Skin epidermis (tissue), 12 donors: ENCODE data around the gene JAK3.
"Not testable (repeated sequence)": the region's sequence is repeated elsewhere in the genome, so short reads cannot be mapped to it uniquely, and the experiment has no call there.

Source experiments
- H3K27ac ChIP-seq, 21 experiments: fragments of 200-600 bp; sonication (generic) in 11 of 21; one replicate each; pipeline ENCODE4 v1.5.0; 2020; ENCODE audit warnings: mild to moderate bottlenecking in 3 of 21, inconsistent platforms in 2 of 21, moderate library complexity in 2 of 21
- H3K4me3 ChIP-seq, 7 experiments: fragments of 200-600 bp; sonication (generic) in 2 of 7; one replicate each; pipeline ENCODE4 v1.5.0; 2020; ENCODE audit warnings: inconsistent platforms in 2 of 7, mild to moderate bottlenecking in 2 of 7, moderate library complexity in 1 of 7

JAK3 gene

DNA sequence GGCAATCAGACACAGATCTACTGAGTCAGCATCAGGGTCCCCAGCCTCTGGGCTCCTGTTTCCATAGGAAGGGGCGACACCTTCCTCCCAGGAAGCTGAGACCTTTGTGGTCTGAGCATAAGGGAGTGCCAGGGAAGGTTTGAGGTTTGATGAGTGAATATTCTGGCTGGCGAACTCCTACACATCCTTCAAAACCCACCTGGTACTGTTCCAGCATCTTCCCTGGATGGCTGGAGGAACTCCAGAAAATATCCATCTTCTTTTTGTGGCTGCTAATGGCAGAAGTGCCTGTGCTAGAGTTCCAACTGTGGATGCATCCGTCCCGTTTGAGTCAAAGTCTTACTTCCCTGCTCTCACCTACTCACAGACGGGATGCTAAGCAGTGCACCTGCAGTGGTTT, 35.7 kb downstream of the JAK3 start:
- no peak overlapping the region for H3K27ac ChIP-seq
- no peak overlapping the region for H3K4me3 ChIP-seq

DNA sequence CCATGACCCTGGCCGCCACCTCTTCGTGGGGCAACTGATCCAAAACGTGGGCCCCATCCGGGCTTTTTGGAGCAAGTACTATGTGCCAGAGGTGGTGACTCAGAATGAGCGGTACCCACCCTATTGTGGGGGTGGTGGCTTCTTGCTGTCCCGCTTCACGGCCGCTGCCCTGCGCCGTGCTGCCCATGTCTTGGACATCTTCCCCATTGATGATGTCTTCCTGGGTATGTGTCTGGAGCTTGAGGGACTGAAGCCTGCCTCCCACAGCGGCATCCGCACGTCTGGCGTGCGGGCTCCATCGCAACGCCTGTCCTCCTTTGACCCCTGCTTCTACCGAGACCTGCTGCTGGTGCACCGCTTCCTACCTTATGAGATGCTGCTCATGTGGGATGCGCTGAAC, 36.1 kb downstream of the JAK3 start:
- no peak overlapping the region for H3K4me3 ChIP-seq
- no peak overlapping the region for H3K27ac ChIP-seq

DNA sequence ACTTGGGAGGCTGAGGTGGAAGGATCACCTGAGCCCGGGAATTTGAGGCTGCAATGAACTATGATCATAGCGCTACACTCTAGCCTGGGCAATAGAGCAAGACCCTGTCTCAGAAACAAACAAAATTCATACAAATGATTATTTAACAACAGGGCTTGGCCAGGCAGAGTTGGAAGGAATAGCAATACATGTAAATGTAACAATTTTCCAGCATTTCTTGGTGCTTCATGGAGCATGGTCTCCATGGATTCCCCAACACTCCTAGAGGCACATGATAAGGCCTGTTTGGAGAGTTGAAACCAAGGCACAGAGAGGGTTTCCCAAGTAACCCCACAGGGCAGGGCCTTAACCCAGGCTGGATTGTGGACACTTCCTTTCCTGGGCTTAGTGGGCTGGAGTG, 36.7 kb downstream of the JAK3 start:
- H3K4me3 ChIP-seq, result no peak overlapping the region
- H3K27ac ChIP-seq, result no peak overlapping the region

DNA sequence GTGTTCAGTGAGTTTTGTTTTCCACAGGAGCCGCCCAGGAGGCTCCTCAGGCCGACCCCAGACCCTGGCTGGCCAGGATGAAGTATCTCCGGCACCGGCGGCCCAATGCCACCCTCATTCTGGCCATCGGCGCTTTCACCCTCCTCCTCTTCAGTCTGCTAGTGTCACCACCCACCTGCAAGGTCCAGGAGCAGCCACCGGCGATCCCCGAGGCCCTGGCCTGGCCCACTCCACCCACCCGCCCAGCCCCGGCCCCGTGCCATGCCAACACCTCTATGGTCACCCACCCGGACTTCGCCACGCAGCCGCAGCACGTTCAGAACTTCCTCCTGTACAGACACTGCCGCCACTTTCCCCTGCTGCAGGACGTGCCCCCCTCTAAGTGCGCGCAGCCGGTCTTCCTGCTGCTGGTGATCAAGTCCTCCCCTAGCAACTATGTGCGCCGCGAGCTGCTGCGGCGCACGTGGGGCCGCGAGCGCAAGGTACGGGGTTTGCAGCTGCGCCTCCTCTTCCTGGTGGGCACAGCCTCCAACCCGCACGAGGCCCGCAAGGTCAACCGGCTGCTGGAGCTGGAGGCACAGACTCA, 40.0 kb downstream of the JAK3 start:
- Histone ChIP-seq H3K4me3 (no peak overlapping the region), H3K27ac (no peak overlapping the region)

DNA sequence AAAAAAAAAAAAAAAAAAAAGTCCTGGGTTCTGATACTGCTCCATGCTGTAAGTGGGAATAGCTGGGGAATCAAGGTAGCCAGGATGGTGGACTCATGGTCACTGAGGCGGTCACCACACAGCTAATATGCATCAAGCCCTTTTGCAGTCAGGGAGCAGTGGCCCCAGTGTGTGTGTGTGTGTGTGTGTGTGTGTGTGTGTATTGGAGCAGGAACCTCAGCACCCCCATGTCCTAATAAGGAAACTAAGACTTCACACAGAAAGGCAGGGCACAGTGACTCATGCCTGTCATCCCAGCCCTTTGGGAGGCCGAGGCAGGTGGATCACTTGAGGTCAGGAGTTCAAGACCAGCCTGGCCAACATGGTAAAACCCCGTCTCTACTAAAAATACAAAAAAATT, 40.8 kb downstream of the JAK3 start:
- Histone ChIP-seq H3K4me3 (no peak overlapping the region), H3K27ac (no peak overlapping the region)

DNA sequence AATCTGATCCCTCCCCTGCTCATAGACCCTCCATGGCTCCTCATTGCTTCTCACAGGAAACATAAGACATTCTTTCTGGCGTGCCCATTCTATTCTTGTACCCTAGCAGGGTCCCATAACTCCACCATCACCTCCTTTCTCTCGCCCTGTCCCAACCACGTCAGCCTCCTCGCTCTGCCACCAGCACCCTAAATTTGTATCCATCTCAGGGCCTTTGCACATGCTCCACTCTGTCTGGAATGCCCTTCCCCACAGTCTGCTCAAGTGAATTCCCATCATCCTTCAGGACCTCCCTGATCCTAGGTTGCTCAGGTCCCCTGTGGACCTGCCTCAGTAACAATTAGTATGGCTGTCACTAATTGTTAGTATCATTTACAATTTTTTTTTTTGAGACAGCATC, 42.4 kb downstream of the JAK3 start:
- H3K27ac ChIP-seq, result no peak overlapping the region
- H3K4me3 ChIP-seq, result no peak overlapping the region

DNA sequence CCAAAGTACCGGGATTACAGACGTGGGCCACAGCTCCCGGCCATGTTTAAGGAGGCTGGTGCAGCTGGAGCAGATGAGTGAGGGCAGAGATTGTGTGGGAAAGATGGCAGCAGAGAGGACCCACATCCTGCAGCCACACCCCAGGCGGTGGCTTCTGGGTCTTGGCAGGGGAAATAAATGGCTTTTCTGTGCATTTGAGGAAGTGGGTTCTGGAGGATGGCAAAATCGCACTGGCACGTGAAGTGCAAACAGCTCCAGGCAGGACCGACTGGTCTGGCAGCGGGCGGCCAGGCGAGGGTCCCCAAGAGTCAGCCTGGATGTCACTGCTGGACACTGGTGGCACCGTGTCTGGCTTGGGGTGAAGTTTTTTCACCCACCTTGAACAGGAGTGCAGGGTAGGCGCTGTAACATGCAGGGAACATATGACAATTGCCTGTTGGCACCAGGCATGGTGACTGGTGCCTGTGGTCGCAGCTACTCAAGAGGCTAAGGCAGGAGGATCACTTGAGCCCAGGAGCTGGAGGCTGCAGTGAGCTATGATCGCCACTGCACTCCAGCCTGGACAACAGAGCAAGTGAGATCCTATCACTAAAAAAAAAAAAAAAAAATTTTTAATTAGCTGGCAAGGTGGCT, 44.4 kb downstream of the JAK3 start:
- H3K27ac ChIP-seq, result peak overlapping the region in 2 of 21 experiments; percentile 39 to 53

DNA sequence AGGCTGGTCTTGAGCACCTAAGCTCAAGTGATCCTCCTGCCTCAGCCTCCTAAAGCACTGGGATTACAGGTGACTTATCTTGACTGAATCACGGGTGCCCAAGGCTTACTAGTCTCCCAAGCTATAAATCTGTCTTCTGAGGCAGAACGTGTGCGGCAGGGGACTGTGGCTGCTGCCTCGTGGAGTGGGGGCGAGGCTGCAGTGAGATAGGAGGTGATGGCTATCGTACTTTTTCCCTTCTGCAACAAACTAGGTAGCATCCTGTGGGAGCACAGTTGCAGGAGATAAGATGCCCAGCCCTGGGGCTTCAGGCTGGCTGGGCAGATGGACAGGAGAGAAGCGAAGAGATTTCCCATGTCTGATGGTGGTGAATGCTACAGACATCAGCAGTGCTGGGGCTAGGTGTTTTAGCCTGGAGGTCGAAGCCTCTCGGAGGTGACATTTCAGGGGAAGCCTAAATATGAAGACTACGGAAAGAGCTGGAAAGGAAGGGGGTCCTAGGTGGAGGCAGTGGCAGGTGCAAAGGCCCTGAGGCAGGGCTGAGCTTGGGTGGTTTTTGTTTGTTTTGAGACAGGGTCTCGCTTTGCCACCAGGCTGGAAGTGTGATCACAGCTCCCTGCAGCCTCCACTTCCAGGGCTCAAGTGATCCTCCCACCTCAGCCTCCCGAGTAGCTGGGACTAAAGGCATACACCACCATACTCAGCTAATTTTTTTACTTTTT, 45.5 kb downstream of the JAK3 start:
- Histone ChIP-seq H3K27ac (peak overlapping the region in 1 of 21 experiments; percentile 53), H3K4me3 (no peak overlapping the region)

More for the DNA sequence above, 44.4 kb downstream of the JAK3 start:
- H3K4me3 ChIP-seq, result no peak overlapping the region

DNA sequence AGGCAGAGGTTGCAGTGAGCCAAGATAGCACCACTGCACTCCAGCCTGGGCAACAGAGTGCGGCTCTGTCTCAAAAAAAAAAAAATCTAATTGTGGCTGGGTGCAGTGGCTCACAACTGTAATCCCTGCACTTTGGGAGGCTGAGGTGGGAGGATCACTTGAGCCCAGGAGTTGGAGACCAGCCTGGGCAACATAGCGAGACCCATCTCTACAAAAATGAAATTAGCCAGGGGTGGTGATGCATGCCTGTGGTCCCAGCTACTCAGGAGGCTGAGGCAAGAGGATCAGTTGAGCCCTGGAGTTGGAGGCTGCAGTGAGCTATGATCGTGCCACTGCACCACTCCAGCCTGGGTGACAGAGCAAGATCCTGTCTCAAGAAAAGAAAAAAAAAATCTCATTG, 49.2 kb downstream of the JAK3 start:
- H3K27ac ChIP-seq, H3K4me3 ChIP-seq: not testable (repeated sequence)

DNA sequence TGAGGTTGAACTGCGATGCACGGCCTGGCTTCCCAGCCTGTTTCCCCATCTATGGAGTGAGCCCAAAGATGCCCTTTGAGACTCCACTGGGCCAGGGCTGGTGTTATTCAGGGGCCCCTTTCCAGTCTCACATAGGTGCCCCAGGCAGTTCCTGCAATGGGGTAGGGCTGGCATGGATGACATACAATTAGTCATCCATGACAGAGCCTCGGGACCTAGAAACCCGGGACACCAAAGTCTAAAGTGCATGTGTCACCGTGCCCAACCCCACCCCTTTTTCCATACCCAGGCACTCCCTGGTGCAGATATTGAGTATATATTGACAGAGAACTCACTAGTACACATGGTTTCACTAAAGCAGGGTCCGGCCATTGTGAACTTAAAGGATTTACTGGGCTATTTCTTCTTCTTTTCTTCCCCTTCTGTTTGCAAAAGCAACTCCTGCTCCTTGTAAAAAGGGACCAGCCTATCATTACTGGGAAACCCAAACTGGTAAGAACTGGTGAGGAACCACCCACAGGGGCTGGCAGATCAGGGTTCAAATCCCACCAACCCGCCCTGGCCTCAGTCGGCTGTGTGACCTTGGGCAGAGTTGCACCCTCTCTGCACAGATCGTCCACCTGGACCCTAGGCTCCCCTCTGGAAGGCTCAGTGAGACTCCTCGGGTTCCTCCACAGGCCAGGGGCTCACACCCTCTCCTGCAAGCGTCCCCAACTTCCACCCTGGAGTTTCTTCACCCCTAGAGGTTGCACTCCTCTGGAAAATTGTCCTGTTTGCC, 50.2 kb downstream of the JAK3 start:
- no peak overlapping the region for H3K4me3 ChIP-seq
- H3K27ac ChIP-seq, result peak overlapping the region in 1 of 21 experiments; percentile 39

DNA sequence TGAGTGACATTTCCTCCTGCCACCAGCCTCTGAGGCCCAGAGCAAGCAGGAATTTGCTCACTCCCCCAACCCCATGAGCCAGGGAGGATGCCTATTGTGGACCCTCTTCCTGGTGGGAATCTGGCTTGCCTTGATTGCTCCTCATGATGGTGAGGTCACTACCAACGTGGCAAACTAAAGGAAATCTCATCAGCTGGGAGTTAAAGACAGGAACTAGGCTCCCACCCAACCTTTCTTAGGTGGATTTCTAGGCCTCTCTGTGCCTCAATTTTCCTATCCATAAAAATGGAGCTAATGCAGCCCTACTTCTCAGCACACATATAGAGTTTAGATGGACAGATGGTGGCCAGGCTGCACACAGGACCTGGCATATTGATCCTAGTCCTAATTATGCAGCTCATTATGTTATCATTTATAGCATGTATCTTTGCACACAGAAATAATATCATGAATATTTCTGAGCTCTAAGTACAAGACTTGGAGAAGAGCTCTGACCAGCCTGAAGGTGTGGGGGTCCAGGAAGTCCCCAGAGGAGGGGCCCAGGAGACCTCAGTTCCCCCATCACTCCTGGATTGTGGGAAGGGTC, 50.9 kb downstream of the JAK3 start:
- Histone ChIP-seq H3K27ac (peak overlapping the region in 1 of 21 experiments; percentile 39), H3K4me3 (no peak overlapping the region)

DNA sequence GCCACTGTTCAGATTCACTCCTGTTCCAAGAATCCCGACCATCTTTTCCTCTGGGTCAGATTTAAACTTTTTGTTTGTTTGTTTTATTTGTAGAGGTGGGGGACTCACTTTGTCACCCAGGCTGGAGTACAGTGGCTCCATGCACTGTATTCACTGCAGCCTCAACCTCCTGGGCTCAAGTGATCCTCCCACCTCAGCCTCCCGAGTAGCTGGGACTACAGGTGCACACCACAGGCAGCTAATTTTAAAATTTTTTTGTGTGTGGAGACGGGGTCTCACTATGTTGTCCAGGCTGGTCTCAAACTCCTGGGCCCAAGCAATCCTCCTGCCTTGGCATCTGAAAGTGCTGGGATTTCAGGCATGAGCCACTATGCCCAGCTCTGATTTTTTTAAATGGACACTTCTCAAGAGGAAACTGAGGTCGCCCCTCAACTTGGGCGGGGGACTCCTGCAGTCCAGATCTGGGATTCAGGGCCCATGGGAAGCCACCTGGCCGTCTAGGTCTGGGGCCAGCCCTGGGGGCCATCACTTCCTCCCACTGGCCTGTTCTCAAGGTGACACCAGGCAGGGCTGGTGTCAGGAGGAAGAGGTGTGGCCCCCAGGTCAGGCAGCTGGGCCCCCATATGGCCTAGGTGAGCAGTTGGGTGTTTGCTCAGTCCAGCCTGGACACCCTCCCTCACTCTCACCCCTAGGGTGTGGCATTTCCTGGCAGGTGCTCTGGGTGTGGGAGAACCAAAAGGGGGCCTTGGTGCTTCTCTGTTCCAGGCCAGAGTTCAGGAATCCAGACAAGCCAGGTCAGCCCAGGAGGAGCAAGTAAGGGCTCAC, 51.6 kb downstream of the JAK3 start:
- Histone ChIP-seq H3K27ac (no peak overlapping the region), H3K4me3 (no peak overlapping the region)

DNA sequence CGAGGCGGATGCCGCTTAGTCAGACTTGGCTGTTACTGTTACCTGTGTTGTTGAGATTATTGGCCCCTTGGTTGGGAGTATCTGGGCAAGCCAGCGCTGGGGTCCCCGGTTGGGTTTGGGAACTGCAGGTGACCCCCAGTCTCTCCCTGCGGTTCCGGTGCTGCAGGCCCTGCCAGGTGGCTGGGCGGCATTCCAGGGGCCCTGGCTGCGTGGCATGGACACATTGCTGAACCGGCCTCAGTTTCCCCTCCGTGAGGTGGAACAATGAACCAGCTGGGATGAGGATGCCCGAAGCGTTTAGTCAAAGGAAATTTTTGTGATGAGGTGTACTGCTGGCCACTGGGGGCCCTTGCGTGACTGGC, 52.3 kb downstream of the JAK3 start:
- H3K4me3 ChIP-seq, result peak overlapping the region in 6 of 7 experiments; percentile 0 to 19 (median 12)

DNA sequence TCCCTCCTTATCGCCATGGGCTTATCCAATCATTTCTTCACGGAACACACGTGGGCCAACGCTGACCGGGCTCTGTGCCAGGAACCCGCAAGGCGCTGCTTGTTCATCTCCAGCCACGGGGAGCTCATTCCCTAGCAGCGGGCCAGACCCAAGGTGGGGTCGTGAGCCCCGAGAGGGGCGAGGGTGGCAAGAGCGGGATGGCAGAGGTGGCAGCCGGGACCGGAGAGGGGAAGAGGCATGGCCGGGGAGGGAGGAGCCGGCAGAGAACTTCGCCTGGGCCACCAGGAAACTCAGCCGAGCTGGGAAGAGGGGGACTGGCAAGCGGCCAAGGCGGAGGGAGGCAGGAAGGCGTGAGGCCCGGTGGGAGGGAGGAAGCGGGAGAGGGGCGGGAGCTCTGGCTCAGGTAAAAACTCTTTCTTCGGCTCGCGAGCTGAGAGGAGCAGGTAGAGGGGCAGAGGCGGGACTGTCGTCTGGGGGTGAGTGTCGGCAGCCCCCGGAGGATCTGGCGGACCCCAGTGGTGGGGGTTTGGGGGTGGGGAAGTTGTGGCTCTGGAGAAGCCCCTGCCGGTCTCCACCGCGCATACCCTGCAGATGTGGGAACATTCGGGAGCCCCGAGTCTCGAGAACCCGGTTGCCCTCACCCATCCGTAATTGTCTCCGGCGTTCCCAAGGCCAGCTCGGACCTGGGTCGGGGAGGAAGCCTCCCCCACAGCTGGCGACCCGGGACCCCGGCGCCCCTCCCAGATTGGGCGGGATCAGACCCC, 52.9 kb downstream of the JAK3 start, which contains the start of gene B3GNT3:
Gene B3GNT3 (plus strand): TSS at position 408 of the 764 bp plus-strand sequence. CDS start 12,670 bp downstream, outside the sequence.
- Histone ChIP-seq H3K4me3 (peak within 1 kb of the TSS; percentile 0 to 19 (median 12)), H3K27ac (peak within 1 kb of the TSS in 2 of 21 experiments; percentile 4 to 18)

More for the DNA sequence above, 52.3 kb downstream of the JAK3 start:
- peak overlapping the region in 1 of 21 experiments; percentile 4 for H3K27ac ChIP-seq

DNA sequence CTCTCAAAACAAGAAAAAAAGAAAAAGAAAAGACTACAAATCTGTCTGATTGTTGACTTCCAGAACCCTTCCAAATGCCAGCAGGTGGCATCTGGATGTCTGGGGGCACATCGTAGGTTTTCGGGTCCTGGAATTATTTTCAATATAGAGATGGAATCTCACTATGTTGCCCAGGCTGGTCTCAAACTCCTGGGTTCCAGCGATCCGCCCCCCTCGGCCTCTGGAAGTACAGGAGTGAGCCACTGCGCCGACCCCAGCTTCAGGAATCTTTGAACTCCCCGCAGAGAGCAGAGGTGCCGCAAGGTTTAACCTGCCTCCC, 53.4 kb downstream of the JAK3 start:
- H3K4me3 ChIP-seq, result peak overlapping the region in 1 of 7 experiments; percentile 12
- H3K27ac ChIP-seq, result no peak overlapping the region

DNA sequence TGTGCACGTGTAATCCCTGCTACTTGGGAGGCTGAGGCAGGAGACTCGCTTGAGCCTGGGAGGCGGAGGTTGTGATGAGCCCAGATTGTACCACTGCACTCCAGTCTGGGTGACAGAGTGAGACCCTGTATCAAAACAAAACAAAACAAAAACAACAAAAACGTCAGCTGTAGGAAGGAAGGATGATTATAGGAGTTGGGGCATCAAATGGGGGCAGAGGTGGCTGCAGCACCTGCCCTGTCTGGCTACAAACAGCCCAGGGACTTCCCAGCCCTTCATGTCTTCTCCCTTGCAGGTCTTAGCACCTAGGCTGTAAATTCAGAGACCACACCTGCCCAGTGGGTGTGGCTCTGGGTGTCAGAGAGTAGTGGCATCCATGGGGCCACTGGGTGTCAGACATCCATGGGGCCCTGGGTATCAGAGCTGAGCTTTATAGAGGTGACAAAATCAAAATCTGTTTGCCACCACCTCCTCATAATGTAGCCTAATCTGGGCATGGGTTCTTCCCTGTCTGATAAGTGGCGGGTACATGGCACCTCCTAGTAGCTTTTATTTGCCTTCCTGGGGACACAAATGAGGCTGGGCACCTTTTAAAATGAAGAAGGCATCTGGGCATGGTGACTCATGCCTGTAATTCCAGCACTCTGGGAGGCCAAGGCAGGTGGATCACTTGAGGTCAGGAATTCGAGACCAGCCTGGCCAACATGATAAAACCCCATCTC, 57.6 kb downstream of the JAK3 start:
- Histone ChIP-seq H3K4me3 (no peak overlapping the region), H3K27ac (peak overlapping the region in 5 of 21 experiments; percentile 2 to 45 (median 37))

DNA sequence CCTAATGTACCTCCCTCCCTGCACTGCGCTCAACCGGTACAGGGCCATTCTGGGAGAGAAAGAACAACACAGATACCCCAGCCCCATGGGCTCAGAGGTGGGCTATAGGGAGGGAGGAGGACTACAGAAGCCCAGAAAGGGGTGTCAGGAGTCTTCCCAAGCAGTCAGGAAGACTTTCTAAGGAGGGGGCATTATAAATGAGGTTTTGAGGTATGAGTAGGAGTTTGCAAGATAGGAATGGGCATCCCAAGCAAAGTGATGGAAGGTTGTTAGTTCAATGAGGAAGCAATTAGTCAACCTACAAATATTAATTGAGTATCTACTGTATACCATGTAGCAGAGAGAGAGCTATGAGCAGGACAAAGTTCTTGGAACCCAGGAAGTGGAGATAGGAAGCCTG, 59.1 kb downstream of the JAK3 start:
- H3K27ac ChIP-seq, result no peak overlapping the region

More for the DNA sequence above, 59.1 kb downstream of the JAK3 start:
- no peak overlapping the region for H3K4me3 ChIP-seq
